ENCODE results near the gene OR4D6. TPM values are rescaled to one million over a fixed set of nuclear protein-coding genes. Genes with fewer than 3 reads are reported as not detected.

OR4D6 gene
- polyA plus RNA-seq, 2 of the 4 experiments (the other 2 are of a cell fraction) = not detected

GRCh38 chr11:59425131-59425530 is 31.6 kb upstream of the OR4D6 start:
- no peaks in the 10 kb centered on the region for H3K9me3 ChIP-seq
- no peak for ATAC-seq

GRCh38 chr11:59426361-59427067 is 30.2 kb upstream of the OR4D6 start, which contains the start of gene OR5A2:
Gene OR5A2 (minus strand): TSS chr11:59426413. CDS start chr11:59422953, 3,460 bp downstream.
- CTCF ChIA-PET = no interaction called here

More at GRCh38 chr11:59425131-59425530, 31.6 kb upstream of the OR4D6 start:
- Histone ChIP-seq H3K27ac (no peak overlapping the region), H3K4me3 (no peak overlapping the region), H3K4me2 (no peak overlapping the region), H3K4me1 (no peaks in the 10 kb centered on the region)
- ChIA-PET POLR2A (no interaction called here), CTCF (interaction anchor here (0.7 to 2.0 kb wide), 2 partner anchors 18 to 254 kb away, joined by 3 to 7 read pairs; partner anchors contain the start of gene DTX4)
- FAIRE-seq (no peak), DNase-seq (ENCODE audit: low read depth in 1 of 2, low spot score in 1 of 2) (no peak)
- TF ChIP-seq CHD2 (IDR thresholded peaks at IDR 0.05; ENCODE audit: low read length, partially characterized antibody) (no peak), ELK1 (IDR thresholded peaks at IDR 0.05; ENCODE audit: low read depth, low read length) (no peak), ESRRA (IDR thresholded peaks at IDR 0.05; ENCODE audit: borderline replicate concordance, low read length) (no peak), USF2 (IDR thresholded peaks at IDR 0.05) (no peak), SMC3 (IDR thresholded peaks at IDR 0.05) (no peak)
- 3% methylated on average over 4 of the region's 4 CpGs for WGBS (ENCODE audit: missing lambda C conversion rate)

More at GRCh38 chr11:59426361-59427067, 30.2 kb upstream of the OR4D6 start, which contains the start of gene OR5A2:
- ATAC-seq (no peak), FAIRE-seq (no peak), DNase-seq (ENCODE audit: low read depth in 1 of 2, low spot score in 1 of 2) (no peak)
- 17% methylated on average over 5 of the region's 5 CpGs for WGBS (ENCODE audit: missing lambda C conversion rate)
- POLR2A ChIA-PET = no interaction called here
- no peak within 1 kb of the TSS for H3K27ac ChIP-seq
- no peaks in the 10 kb centered on the region for H3K4me1 ChIP-seq
- H3K4me3 ChIP-seq = no peak within 1 kb of the TSS
- H3K9me3 ChIP-seq = no peaks in the 10 kb centered on the region
- TF ChIP-seq FOSL2 (IDR thresholded peaks at IDR 0.05) (no peak), FOSL2 (CRISPR knock-in tag; IDR thresholded peaks at IDR 0.05) (no peak), TFCP2L1 (CRISPR knock-in tag; IDR thresholded peaks at IDR 0.05) (no peak), EHMT2 (IDR thresholded peaks at IDR 0.05; ENCODE audit: low read depth) (no peak), CEBPB (IDR thresholded peaks at IDR 0.05) (no peak), ZFP36 (IDR thresholded peaks at IDR 0.05; ENCODE audit: borderline replicate concordance, partially characterized antibody) (no peak), HOXB13 (CRISPR knock-in tag; IDR thresholded peaks at IDR 0.05; ENCODE audit: low read depth) (no peak), HOXA7 (CRISPR knock-in tag; IDR thresholded peaks at IDR 0.05) (no peak), USF2 (IDR thresholded peaks at IDR 0.05) (no peak), NFE2L2 (conservative IDR thresholded peaks at IDR 0.05; ENCODE audit: low read length) (no peak), KDM1A (IDR thresholded peaks at IDR 0.05; ENCODE audit: low read depth) (no peak), HEYL (CRISPR knock-in tag; IDR thresholded peaks at IDR 0.05) (no peak), MAFK (IDR thresholded peaks at IDR 0.05; ENCODE audit: partially characterized antibody) (no peak), REST (IDR thresholded peaks at IDR 0.05) (no peak), HMGXB4 (CRISPR knock-in tag; IDR thresholded peaks at IDR 0.05; ENCODE audit: borderline replicate concordance) (no peak), EP300 (IDR thresholded peaks at IDR 0.05) (no peak), MAX (IDR thresholded peaks at IDR 0.05) (no peak), CBX8 (IDR thresholded peaks at IDR 0.05) (no peak)
- H3K4me2 ChIP-seq = no peak within 1 kb of the TSS

Measured in A549 (cell line).